A549 (cell line): Measurements from ENCODE around the gene SCYL2. TPM values are rescaled to one million over a fixed set of nuclear protein-coding genes. Genes with fewer than 3 reads are reported as not detected.
"Not testable (repeated sequence)": the region's sequence is repeated elsewhere in the genome, so short reads cannot be mapped to it uniquely, and the experiment has no call there.

Source experiments
- ATAC-seq, 2 experiments: fragments of 200-7000 bp in 1 of 2; fragments of >200 bp in 1 of 2; cut with Nextera tagmentation in 1 of 2; cut with Tn5 transposase in 1 of 2; 3 replicates each; pipeline versions ENCODE4 v1.8.0 to v1.9.1; 2018 to 2020; ENCODE audit warnings: mild to moderate bottlenecking in 1 of 2, moderate library complexity in 1 of 2
- CTCF ChIA-PET: fragments of 300-600 bp; sonication (Branson Sonifier 250); formaldehyde crosslinking; extraction: SDS; loops from one replicate; lab custom pipeline; 2021; ENCODE audit warnings: antibody characterized with exemption, inconsistent platforms; lab: Yijun Ruan, JAX
- POLR2A ChIA-PET: fragments of 350-600 bp; formaldehyde crosslinking; extraction: SDS; loops from one replicate; lab custom pipeline; 2021; ENCODE audit warnings: antibody characterized with exemption, inconsistent platforms; lab: Yijun Ruan, JAX
- DNase-seq, 2 experiments: peaks; one replicate each; pipeline versions ENCODE4 v3.0.0 to v3.0.0-alpha.2; 2011 to 2016; ENCODE audit warnings: low read depth in 1 of 2, low spot score in 1 of 2
- FAIRE-seq: peaks from 2 replicates; lab custom pipeline; 2011; peaks lifted over from hg19 to GRCh38; lab: Jason Lieb, UNC
- H3K27ac ChIP-seq, 2 experiments: fragments of >200 bp; sonication (Bioruptor Twin); formaldehyde crosslinking; 3 replicates each; pipeline ENCODE4 v1.5.1; 2016 to 2017
- H3K4me1 ChIP-seq: fragments of >200 bp; sonication (Bioruptor Twin); formaldehyde crosslinking; 3 replicates; pipeline ENCODE4 v1.6.1; 2016
- H3K4me2 ChIP-seq: fragments of >200 bp; sonication (Bioruptor Twin); formaldehyde crosslinking; 3 replicates; pipeline ENCODE4 v1.6.1; 2016
- H3K4me3 ChIP-seq: fragments of >200 bp; sonication (Bioruptor Twin); formaldehyde crosslinking; 3 replicates; pipeline ENCODE4 v1.5.1; 2016
- H3K9me3 ChIP-seq: fragments of >200 bp; sonication (Bioruptor Twin); formaldehyde crosslinking; 3 replicates; pipeline ENCODE4 v1.6.1; 2016
- BHLHE40 ChIP-seq: IDR thresholded peaks from 2 replicates; pipeline ENCODE4 v1.6.1; 2012; ENCODE audit warnings: low read depth, low read length, inconsistent platforms
- CBX2 ChIP-seq: fragments of 200-600 bp; sonication (generic); IDR thresholded peaks from 2 replicates; pipeline ENCODE4 v1.6.1; 2016; ENCODE audit warnings: low read depth, mild to moderate bottlenecking, borderline replicate concordance
- CBX8 ChIP-seq: fragments of 200-600 bp; sonication (generic); IDR thresholded peaks from 2 replicates; pipeline ENCODE4 v1.6.1; 2016
- CHD4 ChIP-seq: fragments of 200-600 bp; sonication (generic); IDR thresholded peaks from 2 replicates; pipeline ENCODE4 v1.6.1; 2016; ENCODE audit warnings: antibody characterized with exemption, mild to moderate bottlenecking, borderline replicate concordance
- EHF ChIP-seq: fragments of 250-450 bp; sonication (Bioruptor Pico); IDR thresholded peaks from 2 replicates; pipeline ENCODE4 v1.5.0; 2020; ENCODE audit warnings: mild to moderate bottlenecking
- ESRRA ChIP-seq: fragments of 150-350 bp; IDR thresholded peaks from 2 replicates; pipeline ENCODE4 v1.6.1; 2014; ENCODE audit warnings: mild to moderate bottlenecking, low read length, borderline replicate concordance
- MAFK ChIP-seq: fragments of 450-650 bp; IDR thresholded peaks from 2 replicates; pipeline ENCODE4 v1.6.1; 2014; ENCODE audit not compliant: partially characterized antibody
- MAZ ChIP-seq: fragments of 150-350 bp; IDR thresholded peaks from 2 replicates; pipeline ENCODE4 v1.6.1; 2014; ENCODE audit warnings: antibody characterized with exemption, low read depth, low read length, borderline replicate concordance
- RAD21 ChIP-seq, 2 experiments: fragments of >200 bp in 1 of 2; sonication (Bioruptor Twin) in 1 of 2; formaldehyde crosslinking in 1 of 2; IDR thresholded peaks in 1 of 2; conservative IDR thresholded peaks in 1 of 2; 2 replicates in 1 of 2; 3 replicates in 1 of 2; pipeline ENCODE4 v1.6.1; 2012 to 2018; ENCODE audit warnings: inconsistent platforms in 1 of 2
- RARB ChIP-seq: fragments of 250-450 bp; sonication (Bioruptor Pico); IDR thresholded peaks from 2 replicates; pipeline ENCODE4 v1.8.0; 2021; ENCODE audit warnings: mild to moderate bottlenecking, moderate library complexity
- RFX5 ChIP-seq: fragments of 450-650 bp; IDR thresholded peaks from 2 replicates; pipeline ENCODE4 v1.7.1; 2014; ENCODE audit warnings: antibody characterized with exemption, mild to moderate bottlenecking, moderate library complexity
- TFCP2L1 ChIP-seq: fragments of 250-450 bp; sonication (Bioruptor Pico); IDR thresholded peaks from 2 replicates; pipeline ENCODE4 v1.5.0; 2021; ENCODE audit warnings: mild to moderate bottlenecking
- TP53 ChIP-seq: fragments of 250-450 bp; sonication (Bioruptor Pico); IDR thresholded peaks from 2 replicates; pipeline ENCODE4 v1.5.0; 2021; ENCODE audit warnings: mild to moderate bottlenecking, moderate library complexity
- ZFP36 ChIP-seq: fragments of 450-650 bp; IDR thresholded peaks from 2 replicates; pipeline ENCODE4 v1.6.1; 2014; ENCODE audit warnings: borderline replicate concordance; ENCODE audit not compliant: partially characterized antibody
- ZNF302 ChIP-seq: fragments of 250-450 bp; sonication (Bioruptor Pico); IDR thresholded peaks from 2 replicates; pipeline ENCODE4 v1.9.0; 2021; ENCODE audit warnings: inconsistent platforms, mild to moderate bottlenecking, moderate library complexity
- WGBS: methylation state at CpG from one replicate; pipeline ENCODE4 v1.1.6; 2017; ENCODE audit errors: missing lambda C conversion rate; 5-methylcytosine and 5-hydroxymethylcytosine counted together
- polyA plus RNA-seq, 4 experiments: library from polyadenylated mRNA; depleted of rRNA in 3 of 4; stranded (reverse); fragments of >200 nt; fragmentation: RNase III in 1 of 4; extraction: RNeasy Plus Mini Kit Qiagen cat#74134 plus additional on column Dnase treatment in 1 of 4; gene quantifications; 2 replicates in 3 of 4; 3 replicates in 1 of 4; pipeline ENCODE4 v1.2.3, GENCODE V29; 2011 to 2017
- TF ChIP-seq, protein P1 (sequence below): IDR thresholded peaks from 2 replicates; pipeline ENCODE4 v1.6.1; 2012
- TF ChIP-seq, protein P2 (sequence below): fragments of 250-450 bp; sonication (Bioruptor Pico); IDR thresholded peaks from 2 replicates; pipeline ENCODE4 v1.5.0; 2020; ENCODE audit warnings: low read depth, mild to moderate bottlenecking, moderate library complexity
- TF ChIP-seq, protein P3 (sequence below): fragments of 200-600 bp; sonication (generic); IDR thresholded peaks from 2 replicates; pipeline ENCODE4 v1.6.1; 2016; ENCODE audit warnings: antibody characterized with exemption, mild to moderate bottlenecking, moderate library complexity
- TF ChIP-seq, protein P4 (sequence below): fragments of 250-450 bp; sonication (Bioruptor Pico); IDR thresholded peaks from 2 replicates; pipeline ENCODE4 v1.5.0; 2021; ENCODE audit warnings: mild to moderate bottlenecking, moderate library complexity, borderline replicate concordance

Gene SCYL2
- polyA plus RNA-seq, 2 of the 4 experiments (the other 2 are of a cell fraction): 21.7 to 51.7 TPM

DNA sequence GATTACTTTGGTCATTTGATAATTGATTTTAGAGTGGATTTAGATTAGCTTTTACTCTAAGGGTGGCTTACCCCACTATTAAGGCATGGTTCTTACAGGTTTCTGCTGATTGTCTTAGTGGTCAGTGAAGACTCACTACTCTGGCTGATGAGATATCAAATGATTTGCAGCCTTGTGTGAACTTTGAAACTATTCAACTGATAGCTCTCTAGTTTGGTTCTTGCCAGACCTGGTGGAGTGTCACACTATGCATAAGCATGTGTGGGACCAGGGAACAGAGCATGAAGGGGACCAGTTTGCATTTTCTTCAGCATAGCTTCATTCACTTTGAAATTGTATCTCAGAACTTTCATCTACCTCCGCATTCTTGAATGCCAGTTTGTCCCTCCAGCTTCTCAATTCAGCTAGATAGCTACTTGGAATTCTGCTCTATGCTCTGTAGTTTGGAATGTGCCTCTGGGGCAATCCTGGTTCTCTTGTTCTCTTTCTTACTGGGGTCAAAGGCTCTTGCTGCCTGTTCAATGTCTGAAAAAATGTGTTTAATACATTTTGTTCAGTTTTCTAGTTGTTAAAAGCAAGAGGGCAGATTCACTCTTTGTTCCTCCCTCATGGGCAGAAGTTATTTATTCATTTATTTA, 12.7 kb downstream of the SCYL2 start:
- peak overlapping the region; percentile 15; the same call in 1 of the 3 replicates for H3K4me2 ChIP-seq
- CTCF ChIA-PET: interaction anchor here (1.4 kb wide), 1 partner anchor 10 kb away, joined by 4 read pairs; no protein-coding TSS in a partner anchor
- no peaks in the 10 kb centered on the region for H3K9me3 ChIP-seq
- ATAC-seq (peak in 1 of 2 experiments; percentile 44; a peak in 3 of 6 replicates), DNase-seq (no peak), FAIRE-seq (peak; percentile 13)
- peaks cover 10% of the 10 kb centered on the region; the same call in 2 of the 3 replicates for H3K4me1 ChIP-seq
- 85% methylated on average over 1 of the region's 1 CpG for WGBS
- TF ChIP-seq, protein P1, sequence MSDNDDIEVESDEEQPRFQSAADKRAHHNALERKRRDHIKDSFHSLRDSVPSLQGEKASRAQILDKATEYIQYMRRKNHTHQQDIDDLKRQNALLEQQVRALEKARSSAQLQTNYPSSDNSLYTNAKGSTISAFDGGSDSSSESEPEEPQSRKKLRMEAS: no peak
- no peak for TF ChIP-seq BHLHE40
- TF ChIP-seq, protein P2, sequence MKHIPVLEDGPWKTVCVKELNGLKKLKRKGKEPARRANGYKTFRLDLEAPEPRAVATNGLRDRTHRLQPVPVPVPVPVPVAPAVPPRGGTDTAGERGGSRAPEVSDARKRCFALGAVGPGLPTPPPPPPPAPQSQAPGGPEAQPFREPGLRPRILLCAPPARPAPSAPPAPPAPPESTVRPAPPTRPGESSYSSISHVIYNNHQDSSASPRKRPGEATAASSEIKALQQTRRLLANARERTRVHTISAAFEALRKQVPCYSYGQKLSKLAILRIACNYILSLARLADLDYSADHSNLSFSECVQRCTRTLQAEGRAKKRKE (CRISPR knock-in tag): no peak
- POLR2A ChIA-PET: no interaction called here
- no peak overlapping the region for H3K4me3 ChIP-seq
- H3K27ac ChIP-seq: no peak overlapping the region

DNA sequence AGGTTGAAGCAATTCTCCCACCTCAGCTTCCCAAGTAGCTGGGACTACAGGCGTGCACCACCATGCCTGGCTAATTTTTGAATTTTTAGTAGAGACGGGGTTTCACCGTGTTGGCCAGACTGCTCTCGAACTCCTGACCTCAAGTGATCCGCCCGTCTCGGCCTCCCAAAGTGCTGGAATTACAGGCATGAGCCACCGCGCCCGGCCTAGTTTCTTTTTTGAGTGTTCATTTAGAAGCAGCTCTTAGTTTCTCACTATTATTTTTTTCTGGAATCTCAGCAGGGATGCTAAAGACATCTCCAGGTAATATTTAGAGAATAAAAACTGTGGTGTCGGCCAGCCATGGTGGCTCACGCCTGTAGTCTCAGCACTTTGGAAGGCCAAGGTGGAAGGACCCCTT, 17.6 kb downstream of the SCYL2 start:
- H3K27ac ChIP-seq, POLR2A ChIA-PET, DNase-seq, H3K4me2 ChIP-seq, H3K4me1 ChIP-seq, ATAC-seq, FAIRE-seq, H3K4me3 ChIP-seq, H3K9me3 ChIP-seq: not testable (repeated sequence)
- CTCF ChIA-PET: interaction anchor here (1.0 to 1.8 kb wide), 3 partner anchors 12 to 19 kb away, joined by 3 to 4 read pairs (median 3); no protein-coding TSS in a partner anchor
- WGBS: 93% methylated on average over 12 of the region's 12 CpGs

DNA sequence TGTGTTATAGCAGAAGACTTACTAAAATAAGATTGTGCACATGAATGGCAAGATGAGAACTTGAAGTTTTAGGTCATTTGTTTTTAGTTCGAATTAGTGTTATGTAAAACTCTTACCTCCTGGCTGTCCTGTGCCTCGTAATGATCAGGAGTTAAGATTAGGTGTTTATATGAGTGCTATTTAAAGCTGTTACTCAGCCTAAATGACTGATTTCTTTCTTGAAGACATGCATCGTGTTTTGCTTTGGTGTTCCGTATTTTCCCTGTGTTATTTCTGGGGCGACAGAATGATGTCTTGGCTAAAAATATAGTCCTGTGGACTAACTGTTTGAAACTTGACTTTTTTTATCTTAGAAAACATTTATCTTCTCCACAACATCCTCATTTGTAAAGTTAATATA, 22.1 kb downstream of the SCYL2 start:
- ATAC-seq: no peak
- CTCF ChIA-PET: interaction anchor here (1.1 kb wide), 1 partner anchor 10 kb away, joined by 4 read pairs; no protein-coding TSS in a partner anchor
- Histone ChIP-seq H3K27ac (no peak overlapping the region), H3K9me3 (no peaks in the 10 kb centered on the region)
- TF ChIP-seq TP53: no peak
- TF ChIP-seq RAD21 (conservative IDR thresholded peaks at IDR 0.05 in 1 of 2, IDR thresholded peaks at IDR 0.05 in 1 of 2): no peak
- no peak for TF ChIP-seq ESRRA
- TF ChIP-seq MAFK: no peak
- TF ChIP-seq ZFP36: no peak
- no peak for TF ChIP-seq BHLHE40
- TF ChIP-seq, protein P3, sequence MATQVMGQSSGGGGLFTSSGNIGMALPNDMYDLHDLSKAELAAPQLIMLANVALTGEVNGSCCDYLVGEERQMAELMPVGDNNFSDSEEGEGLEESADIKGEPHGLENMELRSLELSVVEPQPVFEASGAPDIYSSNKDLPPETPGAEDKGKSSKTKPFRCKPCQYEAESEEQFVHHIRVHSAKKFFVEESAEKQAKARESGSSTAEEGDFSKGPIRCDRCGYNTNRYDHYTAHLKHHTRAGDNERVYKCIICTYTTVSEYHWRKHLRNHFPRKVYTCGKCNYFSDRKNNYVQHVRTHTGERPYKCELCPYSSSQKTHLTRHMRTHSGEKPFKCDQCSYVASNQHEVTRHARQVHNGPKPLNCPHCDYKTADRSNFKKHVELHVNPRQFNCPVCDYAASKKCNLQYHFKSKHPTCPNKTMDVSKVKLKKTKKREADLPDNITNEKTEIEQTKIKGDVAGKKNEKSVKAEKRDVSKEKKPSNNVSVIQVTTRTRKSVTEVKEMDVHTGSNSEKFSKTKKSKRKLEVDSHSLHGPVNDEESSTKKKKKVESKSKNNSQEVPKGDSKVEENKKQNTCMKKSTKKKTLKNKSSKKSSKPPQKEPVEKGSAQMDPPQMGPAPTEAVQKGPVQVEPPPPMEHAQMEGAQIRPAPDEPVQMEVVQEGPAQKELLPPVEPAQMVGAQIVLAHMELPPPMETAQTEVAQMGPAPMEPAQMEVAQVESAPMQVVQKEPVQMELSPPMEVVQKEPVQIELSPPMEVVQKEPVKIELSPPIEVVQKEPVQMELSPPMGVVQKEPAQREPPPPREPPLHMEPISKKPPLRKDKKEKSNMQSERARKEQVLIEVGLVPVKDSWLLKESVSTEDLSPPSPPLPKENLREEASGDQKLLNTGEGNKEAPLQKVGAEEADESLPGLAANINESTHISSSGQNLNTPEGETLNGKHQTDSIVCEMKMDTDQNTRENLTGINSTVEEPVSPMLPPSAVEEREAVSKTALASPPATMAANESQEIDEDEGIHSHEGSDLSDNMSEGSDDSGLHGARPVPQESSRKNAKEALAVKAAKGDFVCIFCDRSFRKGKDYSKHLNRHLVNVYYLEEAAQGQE: no peak
- no peak for TF ChIP-seq CHD4
- TF ChIP-seq TFCP2L1: no peak
- TF ChIP-seq CBX8: no peak
- TF ChIP-seq RFX5: no peak
- TF ChIP-seq CBX2: no peak
- no peak for TF ChIP-seq EHF (CRISPR knock-in tag)
- TF ChIP-seq, protein P4, sequence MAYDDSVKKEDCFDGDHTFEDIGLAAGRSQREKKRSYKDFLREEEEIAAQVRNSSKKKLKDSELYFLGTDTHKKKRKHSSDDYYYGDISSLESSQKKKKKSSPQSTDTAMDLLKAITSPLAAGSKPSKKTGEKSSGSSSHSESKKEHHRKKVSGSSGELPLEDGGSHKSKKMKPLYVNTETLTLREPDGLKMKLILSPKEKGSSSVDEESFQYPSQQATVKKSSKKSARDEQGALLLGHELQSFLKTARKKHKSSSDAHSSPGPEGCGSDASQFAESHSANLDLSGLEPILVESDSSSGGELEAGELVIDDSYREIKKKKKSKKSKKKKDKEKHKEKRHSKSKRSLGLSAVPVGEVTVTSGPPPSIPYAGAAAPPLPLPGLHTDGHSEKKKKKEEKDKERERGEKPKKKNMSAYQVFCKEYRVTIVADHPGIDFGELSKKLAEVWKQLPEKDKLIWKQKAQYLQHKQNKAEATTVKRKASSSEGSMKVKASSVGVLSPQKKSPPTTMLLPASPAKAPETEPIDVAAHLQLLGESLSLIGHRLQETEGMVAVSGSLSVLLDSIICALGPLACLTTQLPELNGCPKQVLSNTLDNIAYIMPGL: no peak
- TF ChIP-seq RARB (CRISPR knock-in tag): no peak
- TF ChIP-seq ZNF302 (CRISPR knock-in tag): no peak
- no peak for TF ChIP-seq MAZ
- TF ChIP-seq, all 56 proteins: peak for 0
- WGBS: 93% methylated on average over 5 of the region's 5 CpGs
- Histone ChIP-seq H3K4me2 (no peak overlapping the region), H3K4me3 (no peak overlapping the region), H3K4me1 (no peaks in the 10 kb centered on the region)
- no peak for FAIRE-seq
- no peak for DNase-seq
- POLR2A ChIA-PET: no interaction called here
